Dendritic cell treated with granulocyte-macrophage colony-stimulating factor and Interleukin-4, amounts not matched to agents 40 ng/mL and 50 ng/mL, for 4 days (primary cell): ENCODE measurements around the gene MYDGF.

ENCODE experiments used
- H3K27ac Mint-ChIP-seq: one replicate; pipeline ENCODE4 v1.8.0; 2022; ENCODE audit warnings: mild to moderate bottlenecking, mixed read lengths
- H3K27me3 Mint-ChIP-seq: one replicate; pipeline ENCODE4 v1.8.0; 2022; ENCODE audit warnings: mild to moderate bottlenecking, mixed read lengths
- H3K36me3 Mint-ChIP-seq: one replicate; pipeline ENCODE4 v1.8.0; 2022; ENCODE audit warnings: low read depth, mixed read lengths
- H3K4me1 Mint-ChIP-seq: one replicate; pipeline ENCODE4 v1.8.0; 2022; ENCODE audit warnings: low read depth, mixed read lengths
- H3K4me3 Mint-ChIP-seq: one replicate; pipeline ENCODE4 v1.8.0; 2022; ENCODE audit warnings: mild to moderate bottlenecking, moderate library complexity, mixed read lengths
- H3K9me3 Mint-ChIP-seq: one replicate; pipeline ENCODE4 v1.8.0; 2022; ENCODE audit warnings: mixed read lengths
- intact Hi-C: fragments of 100-400 bp; cut with micrococcal nuclease; formaldehyde crosslinking; loops from one replicate; pipeline ENCODE4 v1.15.0; 2022

The MYDGF gene

GRCh38 chr19:4654437-4655361, 15.4 kb downstream of the MYDGF start:
- intact Hi-C loops, result no loop called here
- peak overlapping the region; percentile 33 for H3K27ac Mint-ChIP-seq
- H3K9me3 Mint-ChIP-seq, result no peaks in the 10 kb centered on the region
- H3K27me3 Mint-ChIP-seq, result no peaks in the 10 kb centered on the region
- no peak overlapping the region for H3K4me3 Mint-ChIP-seq
- peaks cover 30% of the 10 kb centered on the region for H3K4me1 Mint-ChIP-seq
- peaks cover 92% of the 10 kb centered on the region for H3K36me3 Mint-ChIP-seq

GRCh38 chr19:4653793-4654436, 16.2 kb downstream of the MYDGF start:
- peaks cover 92% of the 10 kb centered on the region for H3K36me3 Mint-ChIP-seq
- peak overlapping the region; percentile 33 for H3K27ac Mint-ChIP-seq
- H3K9me3 Mint-ChIP-seq, result no peaks in the 10 kb centered on the region
- no peaks in the 10 kb centered on the region for H3K27me3 Mint-ChIP-seq
- no peak overlapping the region for H3K4me3 Mint-ChIP-seq
- intact Hi-C loops, result no loop called here
- H3K4me1 Mint-ChIP-seq, result peaks cover 37% of the 10 kb centered on the region

GRCh38 chr19:4652075-4652474, 18.1 kb downstream of the MYDGF start:
- Mint-ChIP-seq H3K9me3 (no peaks in the 10 kb centered on the region), H3K4me1 (peaks cover 42% of the 10 kb centered on the region), H3K27ac (no peak overlapping the region), H3K4me3 (no peak overlapping the region), H3K27me3 (no peaks in the 10 kb centered on the region), H3K36me3 (peaks cover 76% of the 10 kb centered on the region)
- intact Hi-C loops, result no loop called here

- Mint-ChIP-seq H3K9me3 (no peaks in the 10 kb centered on the region), H3K36me3 (peaks cover 74% of the 10 kb centered on the region)
Observed at GRCh38 chr19:4650159-4650558, 20.0 kb downstream of the MYDGF start.

GRCh38 chr19:4649392-4650047, 20.6 kb downstream of the MYDGF start:
- H3K27ac Mint-ChIP-seq, result no peak overlapping the region
- intact Hi-C loops, result no loop called here
- H3K4me1 Mint-ChIP-seq, result peaks cover 40% of the 10 kb centered on the region
- H3K27me3 Mint-ChIP-seq, result no peaks in the 10 kb centered on the region
- no peaks in the 10 kb centered on the region for H3K9me3 Mint-ChIP-seq
- no peak overlapping the region for H3K4me3 Mint-ChIP-seq
- H3K36me3 Mint-ChIP-seq, result peaks cover 74% of the 10 kb centered on the region

More at GRCh38 chr19:4650159-4650558, 20.0 kb downstream of the MYDGF start:
- H3K27ac Mint-ChIP-seq, result no peak overlapping the region
- intact Hi-C loops, result no loop called here
- H3K4me1 Mint-ChIP-seq, result peaks cover 46% of the 10 kb centered on the region
- no peak overlapping the region for H3K4me3 Mint-ChIP-seq
- no peaks in the 10 kb centered on the region for H3K27me3 Mint-ChIP-seq

GRCh38 chr19:4647676-4648644, 22.2 kb downstream of the MYDGF start:
- peaks cover 59% of the 10 kb centered on the region for H3K36me3 Mint-ChIP-seq
- H3K9me3 Mint-ChIP-seq, result no peaks in the 10 kb centered on the region
- intact Hi-C loops, result no loop called here
- no peaks in the 10 kb centered on the region for H3K27me3 Mint-ChIP-seq
- H3K4me1 Mint-ChIP-seq, result peaks cover 32% of the 10 kb centered on the region
- no peak overlapping the region for H3K4me3 Mint-ChIP-seq
- no peak overlapping the region for H3K27ac Mint-ChIP-seq

GRCh38 chr19:4645718-4646117, 24.4 kb downstream of the MYDGF start:
- peaks cover 50% of the 10 kb centered on the region for H3K36me3 Mint-ChIP-seq
- H3K9me3 Mint-ChIP-seq, result no peaks in the 10 kb centered on the region
- peaks cover 39% of the 10 kb centered on the region for H3K4me1 Mint-ChIP-seq
- no peak overlapping the region for H3K4me3 Mint-ChIP-seq
- no peak overlapping the region for H3K27ac Mint-ChIP-seq
- no peaks in the 10 kb centered on the region for H3K27me3 Mint-ChIP-seq
- intact Hi-C loops, result no loop called here

- Mint-ChIP-seq H3K27ac (no peak overlapping the region), H3K9me3 (no peaks in the 10 kb centered on the region), H3K4me3 (no peak overlapping the region), H3K36me3 (peaks cover 40% of the 10 kb centered on the region), H3K27me3 (no peaks in the 10 kb centered on the region), H3K4me1 (peaks cover 37% of the 10 kb centered on the region)
- intact Hi-C loops, result no loop called here
Observed at GRCh38 chr19:4642625-4643024, 27.5 kb downstream of the MYDGF start.

- Mint-ChIP-seq H3K4me1 (peaks cover 42% of the 10 kb centered on the region), H3K36me3 (peaks cover 29% of the 10 kb centered on the region), H3K9me3 (no peaks in the 10 kb centered on the region), H3K27me3 (no peaks in the 10 kb centered on the region), H3K27ac (peak overlapping the region; percentile 25), H3K4me3 (peak overlapping the region; percentile 23)
- intact Hi-C loops, result no loop called here
Observed at GRCh38 chr19:4641132-4641531, 29.0 kb downstream of the MYDGF start.

GRCh38 chr19:4640247-4641000, 29.7 kb downstream of the MYDGF start:
- Mint-ChIP-seq H3K36me3 (peaks cover 22% of the 10 kb centered on the region), H3K9me3 (no peaks in the 10 kb centered on the region), H3K4me1 (peaks cover 38% of the 10 kb centered on the region), H3K4me3 (peak overlapping the region; percentile 99), H3K27ac (peak overlapping the region; percentile 25), H3K27me3 (no peaks in the 10 kb centered on the region)
- intact Hi-C loops, result no loop called here

GRCh38 chr19:4639531-4640246, 30.5 kb downstream of the MYDGF start:
- intact Hi-C loops, result loop anchor here (2.0 kb wide), 1 partner anchor 27 kb away; no protein-coding TSS in a partner anchor
- Mint-ChIP-seq H3K4me3 (peak overlapping the region; percentile 99), H3K27ac (peak overlapping the region; percentile 96), H3K36me3 (peaks cover 16% of the 10 kb centered on the region), H3K9me3 (no peaks in the 10 kb centered on the region), H3K27me3 (no peaks in the 10 kb centered on the region), H3K4me1 (peaks cover 42% of the 10 kb centered on the region)

- Mint-ChIP-seq H3K4me3 (peak within 1 kb of the TSS; percentile 99), H3K27me3 (no peaks in the 10 kb centered on the region), H3K27ac (peak within 1 kb of the TSS; percentile 96), H3K4me1 (peaks cover 49% of the 10 kb centered on the region), H3K36me3 (peaks cover 15% of the 10 kb centered on the region), H3K9me3 (no peaks in the 10 kb centered on the region)
- intact Hi-C loops, result loop anchor here (2.0 kb wide), 1 partner anchor 28 kb away; no protein-coding TSS in a partner anchor
Observed at GRCh38 chr19:4638828-4639530, 31.2 kb downstream of the MYDGF start, which contains the start of gene TNFAIP8L1. TSS of gene TNFAIP8L1 (plus strand) at chr19:4639516. CDS start at chr19:4651870, 12,354 bp downstream.
